ENCODE measurements around the gene FOXP1.

- TF ChIP-seq RFX5 (IDR thresholded peaks at IDR 0.05; ENCODE audit: low read depth, low read length) (no peak), STAT5B (CRISPR knock-in tag; IDR thresholded peaks at IDR 0.05) (no peak), CEBPB (tag; IDR thresholded peaks at IDR 0.05) (no peak), ZNF699 (CRISPR knock-in tag; IDR thresholded peaks at IDR 0.05; ENCODE audit: insufficient replicate concordance) (no peak), JUND (IDR thresholded peaks at IDR 0.05; ENCODE audit: borderline replicate concordance, low read depth, low read length) (no peak), JUND (tag; IDR thresholded peaks at IDR 0.05; ENCODE audit: borderline replicate concordance, low read depth, low read length) (no peak), USF2 (CRISPR knock-in tag; IDR thresholded peaks at IDR 0.05) (no peak)
- TF ChIP-seq, protein P1, sequence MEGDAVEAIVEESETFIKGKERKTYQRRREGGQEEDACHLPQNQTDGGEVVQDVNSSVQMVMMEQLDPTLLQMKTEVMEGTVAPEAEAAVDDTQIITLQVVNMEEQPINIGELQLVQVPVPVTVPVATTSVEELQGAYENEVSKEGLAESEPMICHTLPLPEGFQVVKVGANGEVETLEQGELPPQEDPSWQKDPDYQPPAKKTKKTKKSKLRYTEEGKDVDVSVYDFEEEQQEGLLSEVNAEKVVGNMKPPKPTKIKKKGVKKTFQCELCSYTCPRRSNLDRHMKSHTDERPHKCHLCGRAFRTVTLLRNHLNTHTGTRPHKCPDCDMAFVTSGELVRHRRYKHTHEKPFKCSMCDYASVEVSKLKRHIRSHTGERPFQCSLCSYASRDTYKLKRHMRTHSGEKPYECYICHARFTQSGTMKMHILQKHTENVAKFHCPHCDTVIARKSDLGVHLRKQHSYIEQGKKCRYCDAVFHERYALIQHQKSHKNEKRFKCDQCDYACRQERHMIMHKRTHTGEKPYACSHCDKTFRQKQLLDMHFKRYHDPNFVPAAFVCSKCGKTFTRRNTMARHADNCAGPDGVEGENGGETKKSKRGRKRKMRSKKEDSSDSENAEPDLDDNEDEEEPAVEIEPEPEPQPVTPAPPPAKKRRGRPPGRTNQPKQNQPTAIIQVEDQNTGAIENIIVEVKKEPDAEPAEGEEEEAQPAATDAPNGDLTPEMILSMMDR (IDR thresholded peaks at IDR 0.05 in 2 of 3, conservative IDR thresholded peaks at IDR 0.05 in 1 of 3; ENCODE audit: insufficient read depth in 2 of 3, low read depth in 1 of 3, low read length in 3 of 3) = no peak
- TF ChIP-seq, protein P2, sequence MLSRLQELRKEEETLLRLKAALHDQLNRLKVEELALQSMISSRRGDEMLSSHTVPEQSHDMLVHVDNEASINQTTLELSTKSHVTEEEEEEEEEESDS (CRISPR knock-in tag; IDR thresholded peaks at IDR 0.05) = no peak
Observed at GRCh38 chr3:71012971-71013370, 570.6 kb downstream of the FOXP1 start.
